MM.1S (cell line): Measurements from ENCODE around the gene SLC11A1.

Experiments
- CTCF ChIP-seq: fragments of 300-600 bp; sonication (generic); IDR thresholded peaks from 2 replicates; pipeline ENCODE4 v1.5.1; 2016; ENCODE audit warnings: antibody characterized with exemption, low read length, mixed read lengths
- EZH2 ChIP-seq: fragments of 300-600 bp; sonication (generic); optimal IDR thresholded peaks from 2 replicates; pipeline ENCODE3; 2017; ENCODE audit warnings: low read depth, mild to moderate bottlenecking, antibody characterized with exemption, low read length, mixed read lengths

- TF ChIP-seq CTCF: no peak
- TF ChIP-seq EZH2: no peak
These were observed 56.5 kb downstream of the SLC11A1 start for GRCh38 chr2:218438596-218438995.
